GM12864 (cell line): ENCODE measurements around the gene USH2A.

Experiments used
- DNase-seq: peaks from one replicate; pipeline ENCODE4 v3.0.0-alpha.2; 2011; ENCODE audit warnings: low read depth
- H3K4me3 ChIP-seq: 2 replicates; pipeline ENCODE4 v1.5.1; 2011; ENCODE audit warnings: mild to moderate bottlenecking, low read depth, low read length, control low read depth
- CTCF ChIP-seq: IDR thresholded peaks from 2 replicates; pipeline ENCODE4 v1.5.1; 2011; ENCODE audit warnings: low read depth, mild to moderate bottlenecking, moderate library complexity, low read length, control low read depth, inconsistent platforms; ENCODE audit errors: missing control alignments

Gene USH2A

GRCh38 chr1:216215169-216215568 is 208.1 kb downstream of the USH2A start:
- no peak for TF ChIP-seq CTCF
- H3K4me3 ChIP-seq = no peak overlapping the region
- DNase-seq = no peak

- H3K4me3 ChIP-seq = no peak overlapping the region
- TF ChIP-seq CTCF = no peak
- DNase-seq = no peak
These were observed 210.4 kb downstream of the USH2A start for GRCh38 chr1:216212826-216213225.

- no peak overlapping the region for H3K4me3 ChIP-seq
- no peak for TF ChIP-seq CTCF
- no peak for DNase-seq
These were observed 213.2 kb downstream of the USH2A start for GRCh38 chr1:216210081-216210480.

GRCh38 chr1:216209125-216209524 is 214.1 kb downstream of the USH2A start:
- no peak for DNase-seq
- TF ChIP-seq CTCF = no peak
- no peak overlapping the region for H3K4me3 ChIP-seq

- TF ChIP-seq CTCF = no peak
- H3K4me3 ChIP-seq = no peak overlapping the region
- DNase-seq = no peak
These were observed 216.1 kb downstream of the USH2A start for GRCh38 chr1:216207154-216207553.

- DNase-seq = no peak
- TF ChIP-seq CTCF = no peak
- no peak overlapping the region for H3K4me3 ChIP-seq
These were observed 218.1 kb downstream of the USH2A start for GRCh38 chr1:216205176-216205575.

- no peak overlapping the region for H3K4me3 ChIP-seq
- no peak for DNase-seq
- TF ChIP-seq CTCF = no peak
These were observed 221.3 kb downstream of the USH2A start for GRCh38 chr1:216201946-216202345.
